H9 (cell line): ENCODE measurements around the gene TMEM120B. TPM values are rescaled to one million over a fixed set of nuclear protein-coding genes. Genes with fewer than 3 reads are reported as not detected.

Experiments
- DNase-seq: peaks from one replicate; pipeline ENCODE4 v3.0.0-alpha.2; 2017
- H2AFZ ChIP-seq: one replicate; pipeline ENCODE4 v1.6.1; 2013; ENCODE audit warnings: mild to moderate bottlenecking, low read length, control low read depth, moderate library complexity
- H2AK5ac ChIP-seq: 2 replicates; pipeline ENCODE4 v1.6.1; 2013; ENCODE audit warnings: low read length, control low read depth, mixed read lengths; ENCODE audit not compliant: insufficient read length
- H2BK120ac ChIP-seq: one replicate; pipeline ENCODE4 v1.6.1; 2013; ENCODE audit warnings: low read depth, mild to moderate bottlenecking, low read length, control low read depth, inconsistent platforms; ENCODE audit not compliant: poor library complexity, severe bottlenecking
- H2BK12ac ChIP-seq: 2 replicates; pipeline ENCODE4 v1.6.1; 2013; ENCODE audit warnings: low read length, control low read depth, mixed read lengths, low read depth; ENCODE audit not compliant: insufficient read length
- H2BK15ac ChIP-seq: 2 replicates; pipeline ENCODE4 v1.6.1; 2013; ENCODE audit warnings: low read depth, low read length, control low read depth
- H2BK20ac ChIP-seq: one replicate; pipeline ENCODE4 v1.6.1; 2013; ENCODE audit warnings: low read depth, mild to moderate bottlenecking, low read length, control low read depth, inconsistent platforms; ENCODE audit not compliant: poor library complexity, severe bottlenecking
- H2BK5ac ChIP-seq: 2 replicates; pipeline ENCODE4 v1.6.1; 2013; ENCODE audit warnings: low read length, control low read depth, mixed read lengths; ENCODE audit not compliant: insufficient read length
- H3K14ac ChIP-seq: 2 replicates; pipeline ENCODE4 v1.6.1; 2013; ENCODE audit warnings: low read length, control low read depth; ENCODE audit not compliant: insufficient read depth
- H3K18ac ChIP-seq: 2 replicates; pipeline ENCODE4 v1.6.1; 2013; ENCODE audit warnings: low read depth, mild to moderate bottlenecking, mixed read lengths, low read length, control low read depth; ENCODE audit not compliant: insufficient read length
- H3K23ac ChIP-seq: 2 replicates; pipeline ENCODE4 v1.6.1; 2013; ENCODE audit warnings: low read length, control low read depth, mixed read lengths, low read depth; ENCODE audit not compliant: insufficient read length
- H3K23me2 ChIP-seq: 2 replicates; pipeline ENCODE4 v1.6.1; 2013; ENCODE audit warnings: low read depth, mild to moderate bottlenecking, mixed read lengths, low read length, control low read depth; ENCODE audit not compliant: insufficient read length, poor library complexity, severe bottlenecking
- H3K27ac ChIP-seq: 2 replicates; pipeline ENCODE4 v1.5.1; 2013; ENCODE audit warnings: low read length, control low read depth, mixed read lengths, low read depth; ENCODE audit not compliant: insufficient read length
- H3K27me3 ChIP-seq: 2 replicates; pipeline ENCODE4 v1.6.1; 2013; ENCODE audit warnings: low read length, control low read depth, inconsistent platforms; ENCODE audit not compliant: insufficient read depth
- H3K4ac ChIP-seq: 2 replicates; pipeline ENCODE4 v1.6.1; 2013; ENCODE audit warnings: low read depth, mild to moderate bottlenecking, control low read depth, inconsistent platforms, low read length, moderate library complexity
- H3K4me1 ChIP-seq: 2 replicates; pipeline ENCODE4 v1.6.1; 2013; ENCODE audit warnings: low read length, control low read depth, inconsistent platforms; ENCODE audit not compliant: insufficient read depth
- H3K4me2 ChIP-seq: 2 replicates; pipeline ENCODE4 v1.6.1; 2013; ENCODE audit warnings: low read length, control low read depth, mixed read lengths; ENCODE audit not compliant: insufficient read length, insufficient read depth
- H3K56ac ChIP-seq: 2 replicates; pipeline ENCODE4 v1.6.1; 2013; ENCODE audit warnings: low read depth, mild to moderate bottlenecking, mixed read lengths, low read length, control low read depth; ENCODE audit not compliant: insufficient read length
- H3K79me1 ChIP-seq: 2 replicates; pipeline ENCODE4 v1.6.1; 2013; ENCODE audit warnings: low read depth, mild to moderate bottlenecking, moderate library complexity, low read length, control low read depth, inconsistent platforms; ENCODE audit not compliant: insufficient read depth, poor library complexity, severe bottlenecking
- H3K79me2 ChIP-seq: 2 replicates; pipeline ENCODE4 v1.6.1; 2013; ENCODE audit warnings: low read length, control low read depth, inconsistent platforms; ENCODE audit not compliant: insufficient read depth
- H3K9ac ChIP-seq: 2 replicates; pipeline ENCODE4 v1.6.1; 2013; ENCODE audit warnings: low read length, control low read depth, mixed read lengths; ENCODE audit not compliant: insufficient read length; ENCODE audit errors: extremely low read depth
- H3K9me3 ChIP-seq: one replicate; pipeline ENCODE4 v1.6.1; 2013; ENCODE audit warnings: low read depth, low read length, inconsistent platforms; ENCODE audit not compliant: control insufficient read depth
- H3T11ph ChIP-seq: one replicate; pipeline ENCODE4 v1.6.1; 2013; ENCODE audit warnings: mild to moderate bottlenecking, low read length, control low read depth, inconsistent platforms
- H4K20me1 ChIP-seq: one replicate; pipeline ENCODE4 v1.6.1; 2013; ENCODE audit not compliant: control insufficient read depth, insufficient read length, insufficient read depth
- H4K5ac ChIP-seq: 2 replicates; pipeline ENCODE4 v1.6.1; 2013; ENCODE audit warnings: low read depth, mild to moderate bottlenecking, mixed read lengths, low read length, control low read depth; ENCODE audit not compliant: insufficient read length
- H4K8ac ChIP-seq: replicated peaks from 2 replicates; pipeline ENCODE4 v1.6.1; 2013; ENCODE audit warnings: low read length, control low read depth, mixed read lengths, low read depth; ENCODE audit not compliant: insufficient read length
- H4K91ac ChIP-seq: 2 replicates; pipeline ENCODE4 v1.6.1; 2013; ENCODE audit warnings: low read depth, mild to moderate bottlenecking, moderate library complexity, mixed read lengths, low read length, control low read depth; ENCODE audit not compliant: insufficient read length
- H3K27ac Mint-ChIP-seq, 3 experiments: 2 replicates in 2 of 3; 3 replicates in 1 of 3; pipeline ENCODE4 v1.8.0; 2020 to 2021; ENCODE audit warnings: mixed read lengths in 3 of 3, mild to moderate bottlenecking in 1 of 3, moderate library complexity in 1 of 3
- H3K27me3 Mint-ChIP-seq: 2 replicates; pipeline ENCODE4 v1.8.0; 2021; ENCODE audit warnings: low read depth, mild to moderate bottlenecking, moderate library complexity, mixed read lengths
- H3K36me3 Mint-ChIP-seq, 3 experiments: 2 replicates in 2 of 3; 3 replicates in 1 of 3; pipeline ENCODE4 v1.8.0; 2020 to 2021; ENCODE audit warnings: low read depth in 3 of 3, mixed read lengths in 3 of 3; ENCODE audit not compliant: insufficient read depth in 1 of 3
- H3K4me1 Mint-ChIP-seq, 2 experiments: 2 replicates each; pipeline ENCODE4 v1.8.0; 2020; ENCODE audit warnings: mixed read lengths in 2 of 2
- H3K4me3 Mint-ChIP-seq, 2 experiments: 2 replicates in 1 of 2; 3 replicates in 1 of 2; pipeline ENCODE4 v1.8.0; 2020 to 2021; ENCODE audit warnings: mild to moderate bottlenecking in 2 of 2, mixed read lengths in 2 of 2, moderate library complexity in 1 of 2
- H3K9me3 Mint-ChIP-seq, 2 experiments: 2 replicates in 1 of 2; 3 replicates in 1 of 2; pipeline ENCODE4 v1.8.0; 2020; ENCODE audit warnings: mild to moderate bottlenecking in 2 of 2, mixed read lengths in 2 of 2, moderate library complexity in 1 of 2
- CTCF ChIP-seq: fragments of 200-600 bp; sonication (generic); conservative IDR thresholded peaks from 3 replicates; pipeline ENCODE4 v1.8.0; 2021; ENCODE audit warnings: antibody characterized with exemption, mild to moderate bottlenecking
- WGBS: extraction: QIAGEN DNeasy Blood & Tissue Kit; methylation state at CpG from one replicate; pipeline ENCODE4 v1.1.7; 2013; ENCODE audit warnings: missing lambda C conversion rate, low lambda C conversion rate, mixed read lengths; ENCODE audit not compliant: insufficient read length; ENCODE audit errors: extremely low coverage; 5-methylcytosine and 5-hydroxymethylcytosine counted together
- total RNA-seq: library from RNA; stranded (reverse); gene quantifications from 2 replicates; pipeline ENCODE4 v1.2.1, GENCODE V29; 2021

Gene TMEM120B
- total RNA-seq, 1 experiment from 2014 or later, result 25.8 TPM

GRCh38 chr12:121822393-121823100 is 110.0 kb downstream of the TMEM120B start:
- Histone ChIP-seq H4K20me1 (no peaks in the 10 kb centered on the region), H3K79me2 (no peaks in the 10 kb centered on the region), H3K23ac (no peak overlapping the region), H3K79me1 (no peaks in the 10 kb centered on the region), H2AFZ (no peak overlapping the region), H2BK5ac (no peak overlapping the region), H2BK15ac (no peak overlapping the region), H3K18ac (no peak overlapping the region), H3K23me2 (no peaks in the 10 kb centered on the region), H4K5ac (no peak overlapping the region), H3K56ac (no peak overlapping the region), H4K8ac (no peak overlapping the region), H2BK12ac (no peak overlapping the region), H4K91ac (no peak overlapping the region), H3T11ph (no peak overlapping the region), H3K9ac (no peak overlapping the region), H3K9me3 (no peaks in the 10 kb centered on the region), H3K27me3 (no peaks in the 10 kb centered on the region), H3K4me1 (no peaks in the 10 kb centered on the region), H2BK120ac (no peak overlapping the region), H3K4me2 (no peak overlapping the region), H3K27ac (no peak overlapping the region), H2AK5ac (no peak overlapping the region), H2BK20ac (no peak overlapping the region), H3K14ac (no peak overlapping the region), H3K4ac (no peak overlapping the region)
- Mint-ChIP-seq H3K9me3 (no peaks in the 10 kb centered on the region; a peak in 1 of 5 replicates), H3K36me3 (peaks cover 20 to 71% (median 48%) of the 10 kb centered on the region in 3 experiments), H3K27ac (no peak overlapping the region; a peak in 1 of 7 replicates), H3K4me3 (no peak overlapping the region), H3K4me1 (no peaks in the 10 kb centered on the region), H3K27me3 (no peaks in the 10 kb centered on the region)
- no CpG with 5 or more reads among the region's 39 CpGs for WGBS
- peak; percentile 30 for DNase-seq
- no peak for TF ChIP-seq CTCF
